ENCODE results near the gene CLDN25.
"Not testable (repeated sequence)": the region's sequence is repeated elsewhere in the genome, so short reads cannot be mapped to it uniquely, and the experiment has no call there.

CLDN25 gene

GRCh38 chr11:113779496-113779895 is at the start of gene CLDN25:
Gene CLDN25 (plus strand): TSS chr11:113779796. CDS start chr11:113779796, 0 bp downstream.
- TF ChIP-seq CTCF (IDR thresholded peaks at IDR 0.05; ENCODE audit: insufficient read depth, missing control alignments) = no peak
- FAIRE-seq (no peak), DNase-seq (ENCODE audit: insufficient read length, low spot score) (no peak)

GRCh38 chr11:113730887-113731726 is 48.5 kb upstream of the CLDN25 start:
- DNase-seq (ENCODE audit: insufficient read length, low spot score) = no peak
- peak; percentile 35 for TF ChIP-seq CTCF (IDR thresholded peaks at IDR 0.05; ENCODE audit: insufficient read depth, missing control alignments)
- FAIRE-seq = no peak

- TF ChIP-seq CTCF (IDR thresholded peaks at IDR 0.05; ENCODE audit: insufficient read depth, missing control alignments) = no peak
- FAIRE-seq (no peak), DNase-seq (ENCODE audit: insufficient read length, low spot score) (no peak)
These were observed 47.5 kb upstream of the CLDN25 start for GRCh38 chr11:113732092-113732491.

- FAIRE-seq = no peak
- DNase-seq (ENCODE audit: insufficient read length, low spot score) = no peak
- no peak for TF ChIP-seq CTCF (IDR thresholded peaks at IDR 0.05; ENCODE audit: insufficient read depth, missing control alignments)
These were observed 43.3 kb upstream of the CLDN25 start for GRCh38 chr11:113736323-113736722.

GRCh38 chr11:113752932-113753331 is 26.7 kb upstream of the CLDN25 start:
- DNase-seq (ENCODE audit: insufficient read length, low spot score) (no peak), FAIRE-seq (no peak)
- TF ChIP-seq CTCF (IDR thresholded peaks at IDR 0.05; ENCODE audit: insufficient read depth, missing control alignments) = no peak

- FAIRE-seq = no peak
- DNase-seq (ENCODE audit: insufficient read length, low spot score) = no peak
- no peak for TF ChIP-seq CTCF (IDR thresholded peaks at IDR 0.05; ENCODE audit: insufficient read depth, missing control alignments)
These were observed 19.4 kb upstream of the CLDN25 start for GRCh38 chr11:113760241-113760640.

- not testable (repeated sequence) for DNase-seq (ENCODE audit: insufficient read length, low spot score); FAIRE-seq
These were observed 16.6 kb upstream of the CLDN25 start for GRCh38 chr11:113763040-113763439.
